K562 (cell line): ENCODE results near the gene FOCAD. TPM values are rescaled to one million over a fixed set of nuclear protein-coding genes. Genes with fewer than 3 reads are reported as not detected.

Experiments
- ELF1 ChIP-seq: fragments of 200-800 bp; sonication (Bioruptor generic); IDR thresholded peaks from 2 replicates; pipeline ENCODE4 v1.6.1; 2016; ENCODE audit warnings: missing genetic modification characterization, missing compliant biosample characterization
- JUN ChIP-seq, 2 experiments: sonication (generic) in 1 of 2; formaldehyde crosslinking in 1 of 2; IDR thresholded peaks; 2 replicates each; pipeline versions ENCODE4 v1.6.1 to v1.8.0; 2012 to 2022; ENCODE audit warnings: borderline replicate concordance in 2 of 2, mild to moderate bottlenecking in 2 of 2, improper control_type of control experiment in 1 of 2, low read depth in 1 of 2, low read length in 1 of 2, missing genetic modification reagents in 1 of 2
- polyA plus RNA-seq, 8 experiments: library from polyadenylated mRNA; depleted of rRNA in 4 of 8; stranded (reverse) in 5 of 8; unstranded in 3 of 8; fragments of >200 nt; fragmentation: Nextera tagmentation in 2 of 8; fragmentation: Illumina TruSeq in 1 of 8; extraction: Ambion mirVana in 2 of 8; extraction: Trizol in 1 of 8; gene quantifications; 2 replicates each; pipeline versions ENCODE4 v1.2.1 to v1.2.3, GENCODE V29; 2011 to 2014; ENCODE audit warnings: inconsistent platforms in 1 of 8, missing spikeins in 1 of 8
- total RNA-seq, 7 experiments: library from RNA; depleted of rRNA in 6 of 7; stranded (reverse); fragments of >200 nt in 6 of 7; fragmentation: Illumina TruSeq in 2 of 7; extraction: Trizol in 2 of 7; gene quantifications; 2 replicates each; pipeline versions ENCODE4 v1.2.1 to v1.2.3, GENCODE V29; 2011 to 2021; ENCODE audit warnings: low replicate concordance in 1 of 7
- TF ChIP-seq, protein P1 (sequence below): sonication (generic); formaldehyde crosslinking; IDR thresholded peaks from 2 replicates; pipeline ENCODE4 v1.8.1; 2022; ENCODE audit warnings: missing genetic modification reagents
- TF ChIP-seq, protein P2 (sequence below): fragments of 200-800 bp; sonication (Bioruptor generic); IDR thresholded peaks from 2 replicates; pipeline ENCODE4 v1.6.1; 2016; ENCODE audit warnings: missing genetic modification characterization, missing compliant biosample characterization
- TF ChIP-seq, protein P3 (sequence below): IDR thresholded peaks from 3 replicates; pipeline ENCODE4 v1.6.1; 2011; ENCODE audit warnings: borderline replicate concordance, mild to moderate bottlenecking, moderate library complexity; ENCODE audit not compliant: insufficient read length; ENCODE audit errors: extremely low read depth

Gene FOCAD
- total and polyA plus RNA-seq, 9 of the 15 experiments (the other 6 are each of a cell fraction or from before 2014, with no cell fraction given) = 0.13 to 2.4 (median 1.6) TPM

DNA sequence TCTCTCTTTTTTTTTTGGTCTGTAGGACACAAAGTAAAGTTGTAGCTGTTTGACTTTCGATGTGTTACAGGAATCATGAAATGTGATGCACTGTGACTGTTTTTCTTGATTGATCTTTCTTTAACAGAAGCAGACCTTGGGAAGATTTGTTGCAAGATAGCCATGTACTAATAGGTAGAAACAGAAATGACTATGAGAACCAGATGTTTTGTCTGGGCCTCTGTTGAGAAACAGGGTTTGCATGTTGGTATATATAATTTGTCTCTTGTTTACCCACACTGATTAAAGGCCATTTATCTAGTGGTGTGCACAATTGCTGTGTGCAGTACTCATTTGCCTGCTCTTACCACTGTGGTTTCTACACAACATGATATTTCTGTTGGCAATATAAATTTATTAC lies 222.3 kb downstream of the FOCAD start (continued):
- no peak for TF ChIP-seq ELF1
- TF ChIP-seq, protein P1, sequence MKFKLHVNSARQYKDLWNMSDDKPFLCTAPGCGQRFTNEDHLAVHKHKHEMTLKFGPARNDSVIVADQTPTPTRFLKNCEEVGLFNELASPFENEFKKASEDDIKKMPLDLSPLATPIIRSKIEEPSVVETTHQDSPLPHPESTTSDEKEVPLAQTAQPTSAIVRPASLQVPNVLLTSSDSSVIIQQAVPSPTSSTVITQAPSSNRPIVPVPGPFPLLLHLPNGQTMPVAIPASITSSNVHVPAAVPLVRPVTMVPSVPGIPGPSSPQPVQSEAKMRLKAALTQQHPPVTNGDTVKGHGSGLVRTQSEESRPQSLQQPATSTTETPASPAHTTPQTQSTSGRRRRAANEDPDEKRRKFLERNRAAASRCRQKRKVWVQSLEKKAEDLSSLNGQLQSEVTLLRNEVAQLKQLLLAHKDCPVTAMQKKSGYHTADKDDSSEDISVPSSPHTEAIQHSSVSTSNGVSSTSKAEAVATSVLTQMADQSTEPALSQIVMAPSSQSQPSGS (CRISPR knock-in tag) = no peak
- TF ChIP-seq, protein P2, sequence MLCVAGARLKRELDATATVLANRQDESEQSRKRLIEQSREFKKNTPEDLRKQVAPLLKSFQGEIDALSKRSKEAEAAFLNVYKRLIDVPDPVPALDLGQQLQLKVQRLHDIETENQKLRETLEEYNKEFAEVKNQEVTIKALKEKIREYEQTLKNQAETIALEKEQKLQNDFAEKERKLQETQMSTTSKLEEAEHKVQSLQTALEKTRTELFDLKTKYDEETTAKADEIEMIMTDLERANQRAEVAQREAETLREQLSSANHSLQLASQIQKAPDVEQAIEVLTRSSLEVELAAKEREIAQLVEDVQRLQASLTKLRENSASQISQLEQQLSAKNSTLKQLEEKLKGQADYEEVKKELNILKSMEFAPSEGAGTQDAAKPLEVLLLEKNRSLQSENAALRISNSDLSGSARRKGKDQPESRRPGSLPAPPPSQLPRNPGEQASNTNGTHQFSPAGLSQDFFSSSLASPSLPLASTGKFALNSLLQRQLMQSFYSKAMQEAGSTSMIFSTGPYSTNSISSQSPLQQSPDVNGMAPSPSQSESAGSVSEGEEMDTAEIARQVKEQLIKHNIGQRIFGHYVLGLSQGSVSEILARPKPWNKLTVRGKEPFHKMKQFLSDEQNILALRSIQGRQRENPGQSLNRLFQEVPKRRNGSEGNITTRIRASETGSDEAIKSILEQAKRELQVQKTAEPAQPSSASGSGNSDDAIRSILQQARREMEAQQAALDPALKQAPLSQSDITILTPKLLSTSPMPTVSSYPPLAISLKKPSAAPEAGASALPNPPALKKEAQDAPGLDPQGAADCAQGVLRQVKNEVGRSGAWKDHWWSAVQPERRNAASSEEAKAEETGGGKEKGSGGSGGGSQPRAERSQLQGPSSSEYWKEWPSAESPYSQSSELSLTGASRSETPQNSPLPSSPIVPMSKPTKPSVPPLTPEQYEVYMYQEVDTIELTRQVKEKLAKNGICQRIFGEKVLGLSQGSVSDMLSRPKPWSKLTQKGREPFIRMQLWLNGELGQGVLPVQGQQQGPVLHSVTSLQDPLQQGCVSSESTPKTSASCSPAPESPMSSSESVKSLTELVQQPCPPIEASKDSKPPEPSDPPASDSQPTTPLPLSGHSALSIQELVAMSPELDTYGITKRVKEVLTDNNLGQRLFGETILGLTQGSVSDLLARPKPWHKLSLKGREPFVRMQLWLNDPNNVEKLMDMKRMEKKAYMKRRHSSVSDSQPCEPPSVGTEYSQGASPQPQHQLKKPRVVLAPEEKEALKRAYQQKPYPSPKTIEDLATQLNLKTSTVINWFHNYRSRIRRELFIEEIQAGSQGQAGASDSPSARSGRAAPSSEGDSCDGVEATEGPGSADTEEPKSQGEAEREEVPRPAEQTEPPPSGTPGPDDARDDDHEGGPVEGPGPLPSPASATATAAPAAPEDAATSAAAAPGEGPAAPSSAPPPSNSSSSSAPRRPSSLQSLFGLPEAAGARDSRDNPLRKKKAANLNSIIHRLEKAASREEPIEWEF = no peak
- TF ChIP-seq JUN (IDR thresholded peaks at IDR 0.05; ENCODE audit: borderline replicate concordance, low read depth, low read length) = no peak
- TF ChIP-seq JUN (CRISPR knock-in tag; IDR thresholded peaks at IDR 0.05; ENCODE audit: borderline replicate concordance) = no peak
- TF ChIP-seq, protein P3, sequence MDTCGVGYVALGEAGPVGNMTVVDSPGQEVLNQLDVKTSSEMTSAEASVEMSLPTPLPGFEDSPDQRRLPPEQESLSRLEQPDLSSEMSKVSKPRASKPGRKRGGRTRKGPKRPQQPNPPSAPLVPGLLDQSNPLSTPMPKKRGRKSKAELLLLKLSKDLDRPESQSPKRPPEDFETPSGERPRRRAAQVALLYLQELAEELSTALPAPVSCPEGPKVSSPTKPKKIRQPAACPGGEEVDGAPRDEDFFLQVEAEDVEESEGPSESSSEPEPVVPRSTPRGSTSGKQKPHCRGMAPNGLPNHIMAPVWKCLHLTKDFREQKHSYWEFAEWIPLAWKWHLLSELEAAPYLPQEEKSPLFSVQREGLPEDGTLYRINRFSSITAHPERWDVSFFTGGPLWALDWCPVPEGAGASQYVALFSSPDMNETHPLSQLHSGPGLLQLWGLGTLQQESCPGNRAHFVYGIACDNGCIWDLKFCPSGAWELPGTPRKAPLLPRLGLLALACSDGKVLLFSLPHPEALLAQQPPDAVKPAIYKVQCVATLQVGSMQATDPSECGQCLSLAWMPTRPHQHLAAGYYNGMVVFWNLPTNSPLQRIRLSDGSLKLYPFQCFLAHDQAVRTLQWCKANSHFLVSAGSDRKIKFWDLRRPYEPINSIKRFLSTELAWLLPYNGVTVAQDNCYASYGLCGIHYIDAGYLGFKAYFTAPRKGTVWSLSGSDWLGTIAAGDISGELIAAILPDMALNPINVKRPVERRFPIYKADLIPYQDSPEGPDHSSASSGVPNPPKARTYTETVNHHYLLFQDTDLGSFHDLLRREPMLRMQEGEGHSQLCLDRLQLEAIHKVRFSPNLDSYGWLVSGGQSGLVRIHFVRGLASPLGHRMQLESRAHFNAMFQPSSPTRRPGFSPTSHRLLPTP = no peak
